GM21367 (cell line): ENCODE results near the gene KLHL26.
"Not testable (repeated sequence)": the region's sequence is repeated elsewhere in the genome, so short reads cannot be mapped to it uniquely, and the experiment has no call there.

Experiments used
- ATAC-seq: cut with Tn5 transposase; IDR thresholded peaks from one replicate; pipeline ENCODE4 v1.9.1; 2021; ENCODE audit not compliant: unreplicated experiment

Gene KLHL26

GRCh38 chr19:18600692-18601397 lies 36.0 kb upstream of the KLHL26 start:
- not testable (repeated sequence) for ATAC-seq

- no peak for ATAC-seq
Measured at GRCh38 chr19:18601875-18602274, 35.0 kb upstream of the KLHL26 start.

GRCh38 chr19:18603255-18603957 lies 33.4 kb upstream of the KLHL26 start:
- no peak for ATAC-seq

GRCh38 chr19:18603958-18604819 lies 32.6 kb upstream of the KLHL26 start:
- ATAC-seq, result no peak

- no peak for ATAC-seq
Measured at GRCh38 chr19:18604820-18605159, 32.0 kb upstream of the KLHL26 start.

- no peak for ATAC-seq
Measured at GRCh38 chr19:18605196-18605545, 31.7 kb upstream of the KLHL26 start.

- ATAC-seq, result no peak
Measured at GRCh38 chr19:18605546-18606280, 31.1 kb upstream of the KLHL26 start.

GRCh38 chr19:18606281-18607225 lies 30.3 kb upstream of the KLHL26 start, which contains the start of gene CRLF1:
Gene CRLF1, minus strand, starts transcription at chr19:18606799. Its CDS starts 143 bp downstream, at chr19:18606656.
- ATAC-seq, result no peak

- ATAC-seq, result no peak
Measured at GRCh38 chr19:18607226-18608101, 29.4 kb upstream of the KLHL26 start.

- ATAC-seq, result no peak
Measured at GRCh38 chr19:18608102-18608804, 28.6 kb upstream of the KLHL26 start.

- ATAC-seq, result no peak
Measured at GRCh38 chr19:18608805-18609716, 27.8 kb upstream of the KLHL26 start.

GRCh38 chr19:18609717-18610051 lies 27.1 kb upstream of the KLHL26 start:
- no peak for ATAC-seq

- no peak for ATAC-seq
Measured at GRCh38 chr19:18610245-18610555, 26.6 kb upstream of the KLHL26 start.

- no peak for ATAC-seq
Measured at GRCh38 chr19:18610556-18611326, 26.1 kb upstream of the KLHL26 start.

- no peak for ATAC-seq
Measured at GRCh38 chr19:18611327-18612050, 25.3 kb upstream of the KLHL26 start.

GRCh38 chr19:18612051-18612771 lies 24.6 kb upstream of the KLHL26 start:
- ATAC-seq, result no peak
